Fibroblast of skin of left quadriceps (primary cell): Measurements from ENCODE around the gene CAMTA1.
"Not testable (repeated sequence)": the region's sequence is repeated elsewhere in the genome, so short reads cannot be mapped to it uniquely, and the experiment has no call there.

Experiments
- DNase-seq, 2 experiments: peaks; one replicate each; pipeline ENCODE4 v3.0.0-alpha.2; 2013; ENCODE audit warnings: low read depth in 2 of 2

CAMTA1 gene

GRCh38 chr1:6845786-6846185 lies 60.5 kb downstream of the CAMTA1 start:
- DNase-seq = not testable (repeated sequence)

GRCh38 chr1:6848816-6849215 lies 63.6 kb downstream of the CAMTA1 start:
- DNase-seq = no peak

- DNase-seq = no peak
These were observed 65.3 kb downstream of the CAMTA1 start for GRCh38 chr1:6850537-6850936.

- no peak for DNase-seq
These were observed 67.1 kb downstream of the CAMTA1 start for GRCh38 chr1:6852136-6852890.

GRCh38 chr1:6854166-6854565 lies 68.9 kb downstream of the CAMTA1 start:
- DNase-seq = no peak

- DNase-seq = no peak
These were observed 72.6 kb downstream of the CAMTA1 start for GRCh38 chr1:6857831-6858230.

GRCh38 chr1:6858596-6858995 lies 73.3 kb downstream of the CAMTA1 start:
- DNase-seq = no peak

- peak; percentile 96 for DNase-seq
These were observed 74.4 kb downstream of the CAMTA1 start for GRCh38 chr1:6859415-6860343.

- DNase-seq = no peak
These were observed 75.1 kb downstream of the CAMTA1 start for GRCh38 chr1:6860401-6860800.

- DNase-seq = no peak
These were observed 75.9 kb downstream of the CAMTA1 start for GRCh38 chr1:6861075-6861724.

GRCh38 chr1:6862906-6863305 lies 77.7 kb downstream of the CAMTA1 start:
- DNase-seq = no peak

- no peak for DNase-seq
These were observed 78.9 kb downstream of the CAMTA1 start for GRCh38 chr1:6864166-6864565.

- no peak for DNase-seq
These were observed 81.6 kb downstream of the CAMTA1 start for GRCh38 chr1:6866825-6867224.

GRCh38 chr1:6867321-6867720 lies 82.1 kb downstream of the CAMTA1 start:
- no peak for DNase-seq

GRCh38 chr1:6867729-6868659 lies 82.7 kb downstream of the CAMTA1 start:
- no peak for DNase-seq

GRCh38 chr1:6868660-6869380 lies 83.6 kb downstream of the CAMTA1 start:
- DNase-seq = no peak

GRCh38 chr1:6869545-6869944 lies 84.3 kb downstream of the CAMTA1 start:
- no peak for DNase-seq

- no peak for DNase-seq
These were observed 84.8 kb downstream of the CAMTA1 start for GRCh38 chr1:6870086-6870485.

- DNase-seq = peak in 1 of 2 experiments; percentile 15
These were observed 85.3 kb downstream of the CAMTA1 start for GRCh38 chr1:6870571-6870970.

GRCh38 chr1:6871300-6871972 lies 86.2 kb downstream of the CAMTA1 start:
- no peak for DNase-seq
